Activated CD4-positive, alpha-beta T cell treated with anti-CD3 and anti-CD28 coated beads, Interleukin-2, amount 10 ng/mL, durations not matched to agents 24 days and 14 days (primary cell): ENCODE data around the gene CPEB1. TPM values are rescaled to one million over a fixed set of nuclear protein-coding genes. Genes with fewer than 3 reads are reported as not detected.
"Not testable (repeated sequence)": the region's sequence is repeated elsewhere in the genome, so short reads cannot be mapped to it uniquely, and the experiment has no call there.

Source experiments
- DNase-seq: peaks from one replicate; pipeline ENCODE4 v3.0.0; 2022
- H3K27ac Mint-ChIP-seq: one replicate; pipeline ENCODE4 v1.8.0; 2022; ENCODE audit warnings: mild to moderate bottlenecking, mixed read lengths
- H3K27me3 Mint-ChIP-seq: one replicate; pipeline ENCODE4 v1.8.0; 2022; ENCODE audit warnings: mixed read lengths
- H3K36me3 Mint-ChIP-seq: one replicate; pipeline ENCODE4 v1.8.0; 2022; ENCODE audit warnings: low read depth, mild to moderate bottlenecking, mixed read lengths
- H3K4me1 Mint-ChIP-seq: one replicate; pipeline ENCODE4 v1.8.0; 2021; ENCODE audit warnings: mixed read lengths
- H3K4me3 Mint-ChIP-seq: one replicate; pipeline ENCODE4 v1.8.0; 2022; ENCODE audit warnings: mild to moderate bottlenecking, moderate library complexity, mixed read lengths
- H3K9me3 Mint-ChIP-seq: one replicate; pipeline ENCODE4 v1.8.0; 2021; ENCODE audit warnings: mixed read lengths
- intact Hi-C: fragments of 100-400 bp; cut with micrococcal nuclease; formaldehyde crosslinking; loops from one replicate; pipeline ENCODE4 v1.15.1; 2023
- total RNA-seq: library from RNA; stranded (reverse); gene quantifications from 2 replicates; pipeline ENCODE4 v1.2.3, GENCODE V29; 2022

Gene CPEB1
- total RNA-seq, 1 donor from 2014 or later: not detected

GRCh38 chr15:82540055-82540983 is 106.8 kb downstream of the CPEB1 start, which contains the start of gene RPS17:
Gene RPS17, minus strand, starts transcription at chr15:82540457. Its CDS starts 29 bp downstream, at chr15:82540428.
- peak; percentile 100 for DNase-seq
- peaks cover 34% of the 10 kb centered on the region for H3K4me1 Mint-ChIP-seq
- no peaks in the 10 kb centered on the region for H3K9me3 Mint-ChIP-seq
- H3K4me3 Mint-ChIP-seq: peak within 1 kb of the TSS; percentile 86
- H3K27me3 Mint-ChIP-seq: peaks cover 9% of the 10 kb centered on the region
- H3K36me3 Mint-ChIP-seq: peaks cover 50% of the 10 kb centered on the region
- intact Hi-C loops: loop anchor here (1.0 to 5.0 kb wide), 3 partner anchors 210 to 447 kb away; partner anchors contain the start of genes RAMAC and WHAMM
- peak within 1 kb of the TSS; percentile 92 for H3K27ac Mint-ChIP-seq

DNA sequence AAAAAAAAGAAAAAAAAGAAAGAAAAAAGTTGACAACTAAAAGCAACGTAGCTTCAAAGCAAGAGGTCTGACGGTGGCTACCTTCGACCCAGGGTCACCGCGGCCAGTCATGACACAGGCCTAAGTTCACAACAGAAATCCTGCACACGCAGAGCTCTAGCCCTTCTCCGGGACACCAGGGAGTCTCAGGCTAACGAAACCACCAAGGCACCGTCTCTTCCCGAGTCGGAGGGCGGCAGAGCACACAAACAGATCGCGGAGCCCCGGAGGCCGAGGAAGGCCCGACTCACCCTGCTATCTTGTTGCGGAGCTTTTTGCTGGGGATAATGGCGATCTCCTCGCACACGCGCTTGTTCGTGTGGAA is 107.5 kb downstream of the CPEB1 start:
- Mint-ChIP-seq H3K27me3 (peaks cover 5% of the 10 kb centered on the region), H3K27ac (peak overlapping the region; percentile 92), H3K9me3 (no peaks in the 10 kb centered on the region), H3K36me3 (peaks cover 55% of the 10 kb centered on the region), H3K4me1 (peaks cover 34% of the 10 kb centered on the region), H3K4me3 (peak overlapping the region; percentile 86)
- intact Hi-C loops: loop anchor here (1.0 to 5.0 kb wide), 4 partner anchors 211 to 528 kb away; partner anchors contain the start of genes BTBD1, RAMAC and WHAMM
- DNase-seq: no peak

- intact Hi-C loops: loop anchor here (5.0 kb wide), 1 partner anchor 528 kb away; the partner anchor contains the start of gene BTBD1
Measured at GRCh38 chr15:82538961-82539690, 108.0 kb downstream of the CPEB1 start.

DNA sequence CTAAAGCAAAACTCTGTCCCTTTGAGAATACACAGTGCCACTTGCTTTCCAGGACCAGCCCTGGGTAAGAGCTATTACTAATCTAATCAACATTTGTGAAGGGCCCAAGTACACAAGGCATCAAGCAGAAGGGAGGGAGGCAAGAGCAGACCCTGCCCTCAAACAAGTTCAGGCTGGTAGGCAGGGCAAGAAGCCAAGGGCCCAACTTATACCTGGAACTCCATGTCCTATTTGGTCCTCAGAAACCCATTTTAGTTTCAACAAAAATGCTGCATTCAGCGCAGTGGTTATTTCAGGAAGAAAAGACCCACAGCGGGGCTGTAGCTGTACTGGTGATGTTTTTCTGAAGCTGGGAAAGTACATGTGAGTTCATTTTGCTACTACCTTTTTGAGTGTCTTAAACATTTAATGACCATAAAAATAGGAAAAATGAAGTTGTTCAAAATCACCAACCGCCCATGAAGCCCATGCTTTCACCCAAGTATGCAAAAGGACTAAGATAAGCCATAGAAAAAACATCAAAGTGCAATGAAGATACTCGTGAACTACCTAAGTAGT is 109.7 kb downstream of the CPEB1 start:
- Mint-ChIP-seq H3K27ac (peak overlapping the region; percentile 88), H3K27me3 (no peaks in the 10 kb centered on the region), H3K9me3 (no peaks in the 10 kb centered on the region), H3K36me3 (peaks cover 65% of the 10 kb centered on the region), H3K4me3 (peak overlapping the region; percentile 86), H3K4me1 (peaks cover 29% of the 10 kb centered on the region)
- intact Hi-C loops: loop anchor here (5.0 kb wide), 1 partner anchor 530 kb away; the partner anchor contains the start of gene BTBD1
- DNase-seq: no peak

More at GRCh38 chr15:82538961-82539690, 108.0 kb downstream of the CPEB1 start:
- Mint-ChIP-seq H3K9me3 (no peaks in the 10 kb centered on the region), H3K27ac (peak overlapping the region; percentile 92), H3K36me3 (peaks cover 61% of the 10 kb centered on the region), H3K27me3 (peaks cover 5% of the 10 kb centered on the region), H3K4me3 (peak overlapping the region; percentile 86), H3K4me1 (peaks cover 34% of the 10 kb centered on the region)
- peak; percentile 61 for DNase-seq

- H3K4me1 Mint-ChIP-seq: peaks cover 29% of the 10 kb centered on the region
- no peaks in the 10 kb centered on the region for H3K27me3 Mint-ChIP-seq
- intact Hi-C loops: loop anchor here (5.0 kb wide), 1 partner anchor 531 kb away; the partner anchor contains the start of gene BTBD1
- peak overlapping the region; percentile 88 for H3K27ac Mint-ChIP-seq
- peak; percentile 54 for DNase-seq
- H3K4me3 Mint-ChIP-seq: peak overlapping the region; percentile 86
- no peaks in the 10 kb centered on the region for H3K9me3 Mint-ChIP-seq
- H3K36me3 Mint-ChIP-seq: peaks cover 65% of the 10 kb centered on the region
Measured at GRCh38 chr15:82536409-82537350, 110.5 kb downstream of the CPEB1 start.

DNA sequence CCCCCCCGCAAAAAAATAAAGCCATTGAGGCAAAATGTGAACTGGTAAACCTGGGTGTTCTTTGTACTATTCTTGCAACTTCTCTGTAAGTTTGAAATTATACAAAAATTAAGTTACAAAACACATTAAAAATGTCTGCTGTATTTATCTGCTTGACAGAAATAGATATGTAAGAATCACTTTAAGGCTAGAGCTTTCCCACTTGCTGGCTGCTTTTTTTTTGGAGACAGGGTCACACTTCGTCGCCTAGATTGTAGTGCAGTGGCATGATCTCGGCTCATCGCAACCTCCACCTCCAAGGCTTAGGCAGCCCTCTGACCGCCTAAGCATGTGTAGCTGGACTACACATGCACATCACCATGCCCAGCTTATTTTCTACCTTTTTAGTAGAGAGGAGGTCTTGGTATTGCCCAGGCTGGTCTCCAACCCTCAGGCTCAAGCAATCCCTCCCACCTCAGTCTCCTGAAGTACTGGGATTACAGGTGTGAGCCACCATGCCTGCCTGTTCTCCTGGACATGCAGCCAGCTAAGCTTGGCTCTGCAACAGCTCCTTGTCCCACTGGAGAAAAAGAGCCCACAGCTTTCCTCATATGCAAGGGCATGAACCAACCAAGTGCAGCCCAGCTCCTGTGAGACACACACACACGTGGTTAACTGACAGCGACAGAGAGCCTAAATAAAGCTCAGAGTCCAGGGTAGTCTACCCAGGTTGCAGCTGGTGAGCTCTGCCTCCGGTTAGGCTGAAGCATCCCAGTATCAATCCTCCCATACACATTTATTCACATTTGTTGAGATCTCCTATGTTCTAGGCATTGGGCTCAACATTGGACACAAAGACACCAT is 111.4 kb downstream of the CPEB1 start:
- Mint-ChIP-seq H3K4me1 (peaks cover 31% of the 10 kb centered on the region), H3K9me3 (no peaks in the 10 kb centered on the region), H3K27me3 (no peaks in the 10 kb centered on the region), H3K36me3 (peaks cover 64% of the 10 kb centered on the region), H3K4me3 (peak overlapping the region; percentile 86), H3K27ac (peak overlapping the region; percentile 70)
- DNase-seq: peak; percentile 56
- intact Hi-C loops: loop anchor here (5.0 kb wide), 1 partner anchor 532 kb away; the partner anchor contains the start of gene BTBD1

GRCh38 chr15:82535151-82535550 is 112.0 kb downstream of the CPEB1 start:
- not testable (repeated sequence) for H3K27me3 Mint-ChIP-seq, H3K4me3 Mint-ChIP-seq, H3K27ac Mint-ChIP-seq, H3K9me3 Mint-ChIP-seq
- peaks cover 36% of the 10 kb centered on the region for H3K4me1 Mint-ChIP-seq
- intact Hi-C loops: loop anchor here (5.0 kb wide), 1 partner anchor 532 kb away; the partner anchor contains the start of gene BTBD1
- peaks cover 62% of the 10 kb centered on the region for H3K36me3 Mint-ChIP-seq
- DNase-seq: peak; percentile 48

DNA sequence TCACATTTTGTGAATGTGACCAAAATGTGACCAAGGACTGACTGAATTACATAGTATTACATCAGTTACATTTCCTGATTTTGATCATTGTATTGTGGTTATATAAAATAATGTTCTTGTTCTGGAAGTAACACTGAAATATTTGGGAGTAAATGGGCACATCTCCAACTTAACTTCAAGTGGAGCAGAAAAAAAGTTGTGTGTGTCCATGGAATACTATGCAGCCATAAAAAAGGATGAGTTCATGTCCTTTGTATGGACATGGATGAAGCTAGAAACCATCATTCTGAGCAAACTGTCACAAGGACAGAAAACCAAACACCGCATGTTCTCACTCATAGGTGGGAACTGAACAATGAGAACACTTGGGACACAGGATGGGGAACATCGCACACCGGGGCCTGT is 112.7 kb downstream of the CPEB1 start:
- Mint-ChIP-seq H3K27ac (peak overlapping the region; percentile 70), H3K36me3 (peaks cover 57% of the 10 kb centered on the region), H3K4me1 (peaks cover 36% of the 10 kb centered on the region)
- not testable (repeated sequence) for H3K27me3 Mint-ChIP-seq, H3K9me3 Mint-ChIP-seq, H3K4me3 Mint-ChIP-seq
- intact Hi-C loops: loop anchor here (5.0 kb wide), 1 partner anchor 468 kb away; no protein-coding TSS in a partner anchor
- peak; percentile 47 for DNase-seq

- no peak overlapping the region for H3K4me3 Mint-ChIP-seq
- H3K27me3 Mint-ChIP-seq: peaks cover under 1% of the 10 kb centered on the region
- DNase-seq: peak; percentile 53
- peaks cover 32% of the 10 kb centered on the region for H3K4me1 Mint-ChIP-seq
- peak overlapping the region; percentile 56 for H3K27ac Mint-ChIP-seq
- H3K9me3 Mint-ChIP-seq: no peaks in the 10 kb centered on the region
- peaks cover 50% of the 10 kb centered on the region for H3K36me3 Mint-ChIP-seq
- intact Hi-C loops: loop anchor here (5.0 kb wide), 1 partner anchor 468 kb away; no protein-coding TSS in a partner anchor
Measured at GRCh38 chr15:82533801-82534200, 113.4 kb downstream of the CPEB1 start.

GRCh38 chr15:82532991-82533481 is 114.1 kb downstream of the CPEB1 start:
- peak; percentile 56 for DNase-seq
- no peak overlapping the region for H3K27ac Mint-ChIP-seq
- intact Hi-C loops: loop anchor here (5.0 kb wide), 1 partner anchor 469 kb away; no protein-coding TSS in a partner anchor
- peaks cover 29% of the 10 kb centered on the region for H3K4me1 Mint-ChIP-seq
- H3K36me3 Mint-ChIP-seq: peaks cover 43% of the 10 kb centered on the region
- no peaks in the 10 kb centered on the region for H3K9me3 Mint-ChIP-seq
- H3K4me3 Mint-ChIP-seq: no peak overlapping the region
- peaks cover 3% of the 10 kb centered on the region for H3K27me3 Mint-ChIP-seq

- Mint-ChIP-seq H3K27ac (no peak overlapping the region), H3K36me3 (peaks cover 38% of the 10 kb centered on the region), H3K9me3 (no peaks in the 10 kb centered on the region), H3K27me3 (peaks cover 3% of the 10 kb centered on the region), H3K4me3 (no peak overlapping the region), H3K4me1 (peaks cover 24% of the 10 kb centered on the region)
- no peak for DNase-seq
- intact Hi-C loops: loop anchor here (5.0 kb wide), 1 partner anchor 470 kb away; no protein-coding TSS in a partner anchor
Measured at GRCh38 chr15:82532383-82532990, 114.7 kb downstream of the CPEB1 start.
